Ovary (tissue), 9 donors: Measurements from ENCODE around the gene PTPN9. TPM values are rescaled to one million over a fixed set of nuclear protein-coding genes. Genes with fewer than 3 reads are reported as not detected.
"Not testable (repeated sequence)": the region's sequence is repeated elsewhere in the genome, so short reads cannot be mapped to it uniquely, and the experiment has no call there.

Source experiments
- DNase-seq, 5 donors: peaks; one replicate each; pipeline ENCODE4 v3.0.0-alpha.2; 2019 to 2020
- H3K27ac ChIP-seq, 2 donors: fragments of 200-600 bp; one replicate each; pipeline versions ENCODE4 v1.5.1 to v1.8.0; 2019 to 2022
- H3K27me3 ChIP-seq: fragments of 200-600 bp; one replicate; pipeline ENCODE4 v1.8.0; 2022
- H3K36me3 ChIP-seq: fragments of 200-600 bp; sonication (generic); one replicate; pipeline ENCODE4 v1.5.1; 2019
- H3K4me1 ChIP-seq: one replicate; pipeline ENCODE4 v1.8.1; 2013; ENCODE audit warnings: mild to moderate bottlenecking, moderate library complexity; ENCODE audit not compliant: insufficient read depth
- H3K4me3 ChIP-seq: fragments of 200-600 bp; sonication (generic); one replicate; pipeline ENCODE4 v1.5.1; 2017
- H3K9me3 ChIP-seq, 2 donors: fragments of 200-600 bp in 1 of 2; sonication (generic) in 1 of 2; one replicate each; pipeline versions ENCODE4 v1.5.1 to v1.8.1; 2013 to 2019; ENCODE audit warnings: mild to moderate bottlenecking in 1 of 2, moderate library complexity in 1 of 2
- EP300 ChIP-seq: sonication (generic); formaldehyde crosslinking; IDR thresholded peaks from one replicate; pipeline ENCODE4 v1.6.1; 2017; ENCODE audit warnings: antibody characterized with exemption
- POLR2A ChIP-seq: fragments of 450-650 bp; IDR thresholded peaks from one replicate; pipeline ENCODE4 v1.6.1; 2017; ENCODE audit warnings: antibody characterized with exemption, mild to moderate bottlenecking, moderate library complexity
- WGBS, 3 donors: extraction: QIAGEN DNeasy Blood & Tissue Kit in 1 of 3; methylation state at CpG; one replicate each; pipeline versions ENCODE4 v1.1.5 to v1.1.7; 2013 to 2017; 5-methylcytosine and 5-hydroxymethylcytosine counted together
- intact Hi-C, 4 donors: fragments of 100-400 bp; cut with DNase I; formaldehyde crosslinking; loops; one replicate each; pipeline versions ENCODE4 v1.11.0 to v1.15.1; 2022 to 2023
- polyA plus RNA-seq, 2 donors: library from polyadenylated mRNA; stranded (reverse); fragments of 200-250 nt in 1 of 2; fragments of 350-450 nt in 1 of 2; fragmentation: Illumina TruSeq in 1 of 2; extraction: RNeasy Lipid Tissue Mini Kit (QIAGEN cat#74804) in 1 of 2; gene quantifications; one replicate each; pipeline ENCODE4 v1.2.3, GENCODE V29; 2013 to 2014
- total RNA-seq, 7 donors: library from RNA; depleted of rRNA in 2 of 7; stranded (reverse); fragments of >200 nt in 2 of 7; fragmentation: NEBNext Ultra II Directional in 3 of 7; extraction: Animal tissue kit (Norgen Biotek cat#: 25700) in 3 of 7; gene quantifications; one replicate each; pipeline versions ENCODE4 v1.1.0 to v1.2.4, GENCODE V29; 2016 to 2023
- TF ChIP-seq, protein P1 (sequence below), 3 donors: fragments of 450-650 bp in 2 of 3; fragments of 200-600 bp in 1 of 3; IDR thresholded peaks; one replicate each; pipeline versions ENCODE4 v1.5.1 to v1.8.0; 2016 to 2022; ENCODE audit warnings: antibody characterized with exemption in 3 of 3, mild to moderate bottlenecking in 1 of 3
- donor health status: DM: no; HTN: no; CAD: no; lungs with moderate emphysema.
- donor health status: DM: no; HTN: no; CAD: no.
- donor health status: Bipolar disorder and iron deficiency.
- donor health status: DM: yes; HTN: yes; CAD: no.
- donor health status: DM: no; HTN: no; CAD: no.
- donor health status: DM: yes; HTN: yes; CAD: no.

PTPN9 gene
- total and polyA plus RNA-seq, 9 donors, result 12.2 to 34.8 (median 21.8) TPM

DNA sequence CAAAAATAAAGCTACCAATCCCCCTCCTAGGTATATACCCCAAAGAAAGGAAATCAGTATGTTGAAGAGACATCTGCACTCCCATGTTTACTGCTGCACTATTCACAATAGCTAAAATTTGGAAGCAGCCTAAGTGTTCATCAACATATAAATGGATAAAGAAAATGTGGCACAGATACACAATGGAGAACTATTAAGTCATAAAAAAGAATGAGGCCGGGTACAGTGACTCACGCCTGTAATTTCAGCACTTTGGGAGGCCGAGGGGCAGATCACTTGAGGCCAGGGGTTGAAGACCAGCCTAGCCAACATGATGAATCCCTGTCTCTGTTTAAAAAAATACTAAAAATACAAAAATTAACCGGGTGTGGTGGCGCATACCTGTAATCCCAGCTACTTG is 10.0 kb upstream of the PTPN9 start:
- intact Hi-C loops, result no loop called here
- Histone ChIP-seq H3K4me1 (no peaks in the 10 kb centered on the region), H3K27me3 (no peaks in the 10 kb centered on the region), H3K4me3 (no peak overlapping the region), H3K27ac (no peak overlapping the region), H3K9me3 (no peaks in the 10 kb centered on the region), H3K36me3 (no peaks in the 10 kb centered on the region)
- WGBS, 3 donors, result 91 to 95% (median 94%) methylated on average over 5 of the region's 5 CpGs
- DNase-seq, result no peak
- TF ChIP-seq EP300, result no peak

DNA sequence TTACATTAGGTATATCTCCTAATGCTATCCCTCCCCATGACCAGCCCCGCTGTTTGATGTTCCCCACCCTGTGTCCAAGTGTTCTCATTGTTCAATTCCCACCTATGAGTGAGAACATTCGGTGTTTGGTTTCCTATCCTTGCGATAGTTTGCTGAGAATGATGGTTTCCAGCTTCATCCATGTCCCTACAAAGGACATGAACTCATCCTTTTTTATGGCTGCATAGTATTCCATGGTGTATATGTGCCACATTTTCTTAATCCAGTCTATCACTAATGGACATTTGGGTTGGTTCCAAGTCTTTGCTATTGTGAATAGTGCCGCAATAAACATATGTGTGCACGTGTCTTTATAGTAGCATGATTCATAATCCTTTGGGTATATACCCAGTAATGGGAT is 7.3 kb upstream of the PTPN9 start:
- H3K4me1 ChIP-seq, H3K27ac ChIP-seq, H3K27me3 ChIP-seq, H3K4me3 ChIP-seq, H3K9me3 ChIP-seq, intact Hi-C loops, H3K36me3 ChIP-seq, DNase-seq: not testable (repeated sequence)
- WGBS, 3 donors, result 97 to 100% (median 98%) methylated on average over 5 of the region's 5 CpGs

DNA sequence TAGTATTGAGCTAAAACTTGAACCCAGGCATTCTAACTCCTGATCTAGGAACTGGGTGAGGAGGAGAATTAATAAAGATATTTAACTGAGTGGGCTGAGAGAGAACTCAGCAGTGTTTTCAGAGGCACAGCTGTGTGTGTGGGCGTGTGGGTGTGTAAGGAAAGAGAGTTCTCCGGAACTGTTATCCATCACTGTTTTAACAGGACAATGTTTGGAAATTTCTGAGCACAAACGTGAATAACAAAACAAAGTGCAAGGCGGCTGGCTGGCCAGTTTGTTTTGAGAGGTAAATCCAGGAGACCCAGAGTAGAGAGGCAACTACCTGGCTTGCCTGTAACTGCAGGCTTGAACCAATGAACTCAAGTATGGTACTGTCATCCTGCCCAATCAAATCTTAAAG is 5.0 kb upstream of the PTPN9 start:
- H3K4me3 ChIP-seq, result no peak overlapping the region
- no peaks in the 10 kb centered on the region for H3K36me3 ChIP-seq
- 4 to 17% (median 13%) methylated on average over 4 of the region's 4 CpGs for WGBS, 3 donors
- peak in 2 of 5 donors; percentile 20 to 47 for DNase-seq
- intact Hi-C loops, result no loop called here
- H3K9me3 ChIP-seq, result no peaks in the 10 kb centered on the region
- no peaks in the 10 kb centered on the region for H3K27me3 ChIP-seq
- no peaks in the 10 kb centered on the region for H3K4me1 ChIP-seq
- no peak for TF ChIP-seq POLR2A
- TF ChIP-seq, protein P1, sequence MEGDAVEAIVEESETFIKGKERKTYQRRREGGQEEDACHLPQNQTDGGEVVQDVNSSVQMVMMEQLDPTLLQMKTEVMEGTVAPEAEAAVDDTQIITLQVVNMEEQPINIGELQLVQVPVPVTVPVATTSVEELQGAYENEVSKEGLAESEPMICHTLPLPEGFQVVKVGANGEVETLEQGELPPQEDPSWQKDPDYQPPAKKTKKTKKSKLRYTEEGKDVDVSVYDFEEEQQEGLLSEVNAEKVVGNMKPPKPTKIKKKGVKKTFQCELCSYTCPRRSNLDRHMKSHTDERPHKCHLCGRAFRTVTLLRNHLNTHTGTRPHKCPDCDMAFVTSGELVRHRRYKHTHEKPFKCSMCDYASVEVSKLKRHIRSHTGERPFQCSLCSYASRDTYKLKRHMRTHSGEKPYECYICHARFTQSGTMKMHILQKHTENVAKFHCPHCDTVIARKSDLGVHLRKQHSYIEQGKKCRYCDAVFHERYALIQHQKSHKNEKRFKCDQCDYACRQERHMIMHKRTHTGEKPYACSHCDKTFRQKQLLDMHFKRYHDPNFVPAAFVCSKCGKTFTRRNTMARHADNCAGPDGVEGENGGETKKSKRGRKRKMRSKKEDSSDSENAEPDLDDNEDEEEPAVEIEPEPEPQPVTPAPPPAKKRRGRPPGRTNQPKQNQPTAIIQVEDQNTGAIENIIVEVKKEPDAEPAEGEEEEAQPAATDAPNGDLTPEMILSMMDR (IDR thresholded peaks at IDR 0.05), result no peak
- TF ChIP-seq EP300, result no peak
- no peak overlapping the region for H3K27ac ChIP-seq

DNA sequence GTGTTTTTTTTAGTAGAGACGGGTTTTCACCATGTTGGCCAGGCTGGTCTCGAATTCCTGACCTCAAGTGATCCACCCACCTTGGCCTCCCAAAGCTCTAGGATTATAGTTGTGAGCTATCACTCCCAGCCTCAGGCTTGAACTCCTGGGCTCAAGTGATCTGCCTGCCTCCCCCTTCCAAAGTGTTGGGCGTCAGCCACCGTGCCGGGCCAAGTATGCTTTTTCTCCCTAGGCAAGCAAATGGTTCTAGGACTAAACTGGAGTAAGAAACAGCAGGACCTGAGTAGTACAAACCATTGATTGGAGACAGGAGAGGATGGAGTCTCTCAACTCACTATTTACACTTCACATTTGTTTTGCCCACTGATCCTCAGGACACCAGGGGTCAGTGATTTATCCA is 4.6 kb upstream of the PTPN9 start:
- 16 to 20% (median 19%) methylated on average over 5 of the region's 5 CpGs for WGBS, 3 donors
- intact Hi-C loops, result no loop called here
- TF ChIP-seq EP300 (no peak), POLR2A (no peak)
- TF ChIP-seq, protein P1 (IDR thresholded peaks at IDR 0.05), result no peak
- no peak overlapping the region for H3K27ac ChIP-seq
- no peaks in the 10 kb centered on the region for H3K9me3 ChIP-seq
- DNase-seq, result peak in 2 of 5 donors; percentile 19 to 51
- H3K36me3 ChIP-seq, result no peaks in the 10 kb centered on the region
- H3K4me3 ChIP-seq, result no peak overlapping the region
- H3K4me1 ChIP-seq, result no peaks in the 10 kb centered on the region
- no peaks in the 10 kb centered on the region for H3K27me3 ChIP-seq

DNA sequence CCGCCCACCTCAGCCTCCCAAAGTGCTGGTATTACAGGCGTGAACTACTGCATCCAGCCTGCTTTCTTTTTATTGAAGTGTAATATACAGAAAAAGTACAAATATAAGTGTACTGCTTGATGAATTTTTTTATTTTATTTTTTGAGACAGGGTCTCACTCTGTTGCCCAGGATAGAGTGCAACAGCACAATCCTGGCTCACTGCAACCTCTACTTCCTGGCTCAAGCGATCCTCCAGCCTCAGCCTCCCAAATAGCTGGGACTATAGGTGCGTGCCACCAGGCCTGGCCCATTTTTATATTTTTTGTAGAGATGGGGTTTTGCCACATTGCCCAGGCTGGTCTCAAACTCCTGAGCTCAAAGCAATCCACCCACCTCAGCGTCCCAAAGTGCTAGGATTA is 3.8 kb upstream of the PTPN9 start:
- 92 to 96% (median 95%) methylated on average over 5 of the region's 5 CpGs for WGBS, 3 donors
- H3K36me3 ChIP-seq, H3K4me3 ChIP-seq, H3K9me3 ChIP-seq, H3K27ac ChIP-seq, DNase-seq, H3K27me3 ChIP-seq, H3K4me1 ChIP-seq, intact Hi-C loops: not testable (repeated sequence)

DNA sequence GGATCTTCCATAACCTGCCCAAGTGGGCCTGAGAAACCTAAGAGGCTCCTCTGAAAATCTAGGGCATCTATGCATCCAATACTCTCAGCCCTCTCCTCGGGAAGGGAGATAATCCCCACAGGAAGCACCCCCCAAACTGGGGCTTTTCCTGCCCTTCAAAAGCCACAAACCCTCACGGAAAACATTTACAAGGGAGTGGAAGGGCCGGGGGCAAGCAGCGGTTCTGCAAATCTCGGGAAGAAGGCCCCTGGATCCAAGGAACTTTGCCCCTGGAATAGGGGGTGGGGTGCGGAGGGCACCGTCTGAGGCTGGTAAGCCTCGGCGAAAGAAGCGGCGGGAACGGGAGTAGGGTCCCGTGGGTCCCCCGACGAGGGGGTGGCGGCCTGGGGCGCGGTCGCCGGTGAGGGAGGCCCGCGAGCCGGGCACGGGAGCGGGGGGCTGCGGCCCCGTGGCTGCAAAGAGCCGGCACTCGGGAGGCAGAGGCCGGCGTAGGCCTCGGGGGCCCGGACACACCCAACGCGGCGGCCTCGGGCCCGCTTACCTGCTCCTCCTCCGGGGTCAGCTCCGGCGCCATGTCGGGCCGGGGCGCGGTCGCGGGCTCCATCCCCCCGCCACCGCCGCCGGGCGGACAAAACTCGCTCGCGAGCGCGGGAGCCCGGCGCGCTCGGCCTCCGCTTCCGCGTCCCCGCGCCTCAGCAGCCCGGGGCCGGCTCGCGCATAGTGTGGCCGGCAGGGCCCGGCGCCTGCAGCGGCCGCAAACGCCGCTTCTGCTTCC is 755 bp downstream of the PTPN9 start:
- H3K4me3 ChIP-seq, result peak overlapping the region; percentile 70
- TF ChIP-seq EP300 (no peak), POLR2A (no peak)
- no peaks in the 10 kb centered on the region for H3K9me3 ChIP-seq
- no peaks in the 10 kb centered on the region for H3K36me3 ChIP-seq
- 0 to 1% (median 0%) methylated on average over 25 to 77 of the region's 77 CpGs for WGBS, 3 donors
- peak; percentile 18 to 56 (median 30) for DNase-seq
- intact Hi-C loops, result no loop called here
- H3K27me3 ChIP-seq, result no peaks in the 10 kb centered on the region
- peak overlapping the region; percentile 56 to 80 for H3K27ac ChIP-seq
- no peaks in the 10 kb centered on the region for H3K4me1 ChIP-seq
